ENCODE measurements around the gene GPC5.

DNA sequence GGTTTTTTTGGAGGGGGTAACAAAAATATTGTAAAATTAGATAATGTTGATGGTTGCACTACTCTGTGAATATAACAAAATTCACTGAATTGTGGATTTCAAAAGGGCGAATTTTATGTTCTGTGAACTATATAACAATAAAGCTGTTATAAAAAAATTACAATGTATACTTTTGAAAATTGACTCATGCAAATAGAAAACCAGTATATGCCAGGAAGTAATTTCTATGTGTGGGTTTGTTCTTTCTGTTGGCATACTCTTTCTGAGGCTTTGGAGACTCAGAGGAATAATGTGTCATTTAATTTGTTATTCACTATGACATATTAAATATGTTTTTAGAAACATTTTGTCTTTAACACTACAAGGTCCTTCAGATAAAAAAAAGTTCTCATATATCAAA, 310.1 kb downstream of the GPC5 start:
- TF ChIP-seq FOXM1 (IDR thresholded peaks at IDR 0.05; ENCODE audit: borderline replicate concordance), result no peak
- TF ChIP-seq ARNT (IDR thresholded peaks at IDR 0.05), result no peak
- TF ChIP-seq ZNF384 (IDR thresholded peaks at IDR 0.05), result no peak
- no peak for TF ChIP-seq FOXK2 (IDR thresholded peaks at IDR 0.05)
- TF ChIP-seq BHLHE40 (IDR thresholded peaks at IDR 0.05; ENCODE audit: borderline replicate concordance), result no peak
- no peak for TF ChIP-seq TARDBP (IDR thresholded peaks at IDR 0.05)
- TF ChIP-seq, protein P1, sequence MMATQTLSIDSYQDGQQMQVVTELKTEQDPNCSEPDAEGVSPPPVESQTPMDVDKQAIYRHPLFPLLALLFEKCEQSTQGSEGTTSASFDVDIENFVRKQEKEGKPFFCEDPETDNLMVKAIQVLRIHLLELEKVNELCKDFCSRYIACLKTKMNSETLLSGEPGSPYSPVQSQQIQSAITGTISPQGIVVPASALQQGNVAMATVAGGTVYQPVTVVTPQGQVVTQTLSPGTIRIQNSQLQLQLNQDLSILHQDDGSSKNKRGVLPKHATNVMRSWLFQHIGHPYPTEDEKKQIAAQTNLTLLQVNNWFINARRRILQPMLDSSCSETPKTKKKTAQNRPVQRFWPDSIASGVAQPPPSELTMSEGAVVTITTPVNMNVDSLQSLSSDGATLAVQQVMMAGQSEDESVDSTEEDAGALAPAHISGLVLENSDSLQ (IDR thresholded peaks at IDR 0.05), result no peak
- TF ChIP-seq SP1 (IDR thresholded peaks at IDR 0.05), result no peak
- no peak for TF ChIP-seq ELF4 (IDR thresholded peaks at IDR 0.05)
- no peak for TF ChIP-seq SUZ12 (IDR thresholded peaks at IDR 0.05)

Measured in HEK293T (cell line).